Left lung (tissue), 10 donors: ENCODE measurements around the gene TMEM132E. TPM values are rescaled to one million over a fixed set of nuclear protein-coding genes. Genes with fewer than 3 reads are reported as not detected.
A peak's percentile ranks its signal among the peaks of the same experiment; 100 is the strongest.

Experiments used
- ATAC-seq: fragments of 200-7000 bp; cut with Tn5 transposase; one replicate; pipeline ENCODE4 v1.9.1; 2020; ENCODE audit warnings: moderate library complexity
- DNase-seq, 4 donors: peaks; one replicate each; pipeline ENCODE4 v3.0.0-alpha.2; 2013 to 2020
- H3K27ac ChIP-seq, 2 donors: fragments of 200-600 bp; sonication (generic) in 1 of 2; one replicate each; pipeline versions ENCODE4 v1.5.0 to v1.8.0; 2020 to 2021
- H3K27me3 ChIP-seq, 2 donors: fragments of 200-600 bp; sonication (generic) in 1 of 2; one replicate each; pipeline versions ENCODE4 v1.5.0 to v1.8.0; 2020 to 2021
- H3K36me3 ChIP-seq, 2 donors: fragments of 200-600 bp; sonication (generic) in 1 of 2; one replicate each; pipeline versions ENCODE4 v1.5.0 to v1.8.0; 2020 to 2021
- H3K4me1 ChIP-seq, 2 donors: fragments of 200-600 bp; one replicate each; pipeline ENCODE4 v1.8.0; 2021
- H3K4me3 ChIP-seq, 2 donors: fragments of 200-600 bp; sonication (generic) in 1 of 2; one replicate each; pipeline versions ENCODE4 v1.5.0 to v1.8.0; 2020 to 2021; ENCODE audit warnings: mild to moderate bottlenecking in 1 of 2
- H3K9me3 ChIP-seq, 2 donors: fragments of 200-600 bp; sonication (generic) in 1 of 2; one replicate each; pipeline versions ENCODE4 v1.5.0 to v1.8.0; 2020 to 2021
- CTCF ChIP-seq, 2 donors: fragments of 200-600 bp; sonication (generic) in 1 of 2; IDR thresholded peaks; one replicate each; pipeline versions ENCODE4 v1.5.0 to v1.8.0; 2021; ENCODE audit warnings: antibody characterized with exemption in 2 of 2
- intact Hi-C, 2 donors: fragments of 100-400 bp; cut with DNase I; formaldehyde crosslinking; loops; one replicate each; pipeline versions ENCODE4 v1.11.2 to v1.14.2; 2022
- polyA plus RNA-seq, 6 donors: library from polyadenylated mRNA; unstranded; fragments of 120-200 nt; gene quantifications; one replicate each; pipeline ENCODE4 v1.2.1, GENCODE V29; 2013; ENCODE audit not compliant: insufficient read length in 6 of 6
- total RNA-seq, 2 donors: library from RNA; stranded (reverse); fragmentation: NEBNext Ultra II Directional; extraction: Animal tissue kit (Norgen Biotek cat#: 25700); gene quantifications; one replicate each; pipeline ENCODE4 v1.2.1, GENCODE V29; 2021
- donor health status: DM: no; HTN: yes; CAD: no.
- donor health status: DM: no; HTN: no; CAD: no.

Gene TMEM132E
- total and polyA plus RNA-seq, 8 donors: 0.08 to 0.32 (median 0.14) TPM

- H3K36me3 ChIP-seq: no peaks in the 10 kb centered on the region
- H3K27ac ChIP-seq: no peak overlapping the region
- ATAC-seq (no peak), DNase-seq (no peak)
- intact Hi-C loops: no loop called here
- peaks cover 0 to 39% of the 10 kb centered on the region in 2 donors for H3K27me3 ChIP-seq
- H3K4me1 ChIP-seq: no peaks in the 10 kb centered on the region
- H3K9me3 ChIP-seq: no peaks in the 10 kb centered on the region
- TF ChIP-seq CTCF (IDR thresholded peaks at IDR 0.05): no peak
- H3K4me3 ChIP-seq: no peak overlapping the region
These were observed 18.1 kb upstream of the TMEM132E start for GRCh38 chr17:34561328-34561727.

- H3K27ac ChIP-seq: no peak overlapping the region
- peak in 1 of 2 donors; percentile 29 for TF ChIP-seq CTCF (IDR thresholded peaks at IDR 0.05)
- DNase-seq (no peak), ATAC-seq (no peak)
- no peak overlapping the region for H3K4me3 ChIP-seq
- intact Hi-C loops: no loop called here
- H3K9me3 ChIP-seq: no peaks in the 10 kb centered on the region
- H3K36me3 ChIP-seq: no peaks in the 10 kb centered on the region
- peaks cover 0 to 47% of the 10 kb centered on the region in 2 donors for H3K27me3 ChIP-seq
- no peaks in the 10 kb centered on the region for H3K4me1 ChIP-seq
These were observed 17.0 kb upstream of the TMEM132E start for GRCh38 chr17:34562387-34562786.

GRCh38 chr17:34565713-34566112 is 13.7 kb upstream of the TMEM132E start:
- no peaks in the 10 kb centered on the region for H3K4me1 ChIP-seq
- peaks cover 0 to 79% of the 10 kb centered on the region in 2 donors for H3K27me3 ChIP-seq
- no peak overlapping the region for H3K27ac ChIP-seq
- TF ChIP-seq CTCF (IDR thresholded peaks at IDR 0.05): no peak
- H3K9me3 ChIP-seq: no peaks in the 10 kb centered on the region
- no peak overlapping the region for H3K4me3 ChIP-seq
- no peaks in the 10 kb centered on the region for H3K36me3 ChIP-seq
- DNase-seq (no peak), ATAC-seq (no peak)
- intact Hi-C loops: no loop called here

GRCh38 chr17:34566201-34566600 is 13.2 kb upstream of the TMEM132E start:
- Histone ChIP-seq H3K27ac (no peak overlapping the region), H3K27me3 (peaks cover 0 to 83% of the 10 kb centered on the region in 2 donors), H3K4me1 (no peaks in the 10 kb centered on the region), H3K4me3 (no peak overlapping the region), H3K36me3 (no peaks in the 10 kb centered on the region), H3K9me3 (no peaks in the 10 kb centered on the region)
- no peak for TF ChIP-seq CTCF (IDR thresholded peaks at IDR 0.05)
- DNase-seq: no peak
- intact Hi-C loops: no loop called here
- ATAC-seq: no peak

- ATAC-seq: no peak
- TF ChIP-seq CTCF (IDR thresholded peaks at IDR 0.05): no peak
These were observed 12.5 kb upstream of the TMEM132E start for GRCh38 chr17:34566873-34567272.

More at GRCh38 chr17:34566873-34567272, 12.5 kb upstream of the TMEM132E start:
- peaks cover 0 to 88% of the 10 kb centered on the region in 2 donors for H3K27me3 ChIP-seq
- intact Hi-C loops: no loop called here
- no peak overlapping the region for H3K4me3 ChIP-seq
- no peaks in the 10 kb centered on the region for H3K4me1 ChIP-seq
- H3K36me3 ChIP-seq: no peaks in the 10 kb centered on the region
- H3K9me3 ChIP-seq: no peaks in the 10 kb centered on the region
- no peak for DNase-seq
- no peak overlapping the region for H3K27ac ChIP-seq
